IMR-90 (cell line): ENCODE data around the gene GRAMD1A. TPM values are rescaled to one million over a fixed set of nuclear protein-coding genes. Genes with fewer than 3 reads are reported as not detected.

Source experiments
- ATAC-seq: fragments of 200-7000 bp; cut with Tn5 transposase; 2 replicates; pipeline ENCODE4 v1.9.1; 2020; ENCODE audit warnings: low read depth, mild to moderate bottlenecking, moderate library complexity
- BruUV-seq: library from RNA; stranded (reverse); fragments of 400-500 nt; replicated peaks from 2 replicates; lab custom pipeline; 2021; lab: Mats Ljungman, UMichigan
- CTCF ChIA-PET: fragments of 300-600 bp; formaldehyde crosslinking; extraction: SDS; loops from one replicate; lab custom pipeline; 2021; ENCODE audit warnings: antibody characterized with exemption; lab: Yijun Ruan, JAX
- POLR2A ChIA-PET: fragments of 300-600 bp; sonication (Branson Sonifier 250); formaldehyde crosslinking; loops from one replicate; lab custom pipeline; 2022; ENCODE audit warnings: antibody characterized with exemption; ENCODE audit not compliant: unreplicated experiment; lab: Charles Lee
- DNase-seq: peaks from one replicate; pipeline ENCODE4 v3.0.0; 2013
- H2AFZ ChIP-seq: replicated peaks from 2 replicates; pipeline ENCODE3; 2013; ENCODE audit warnings: low read length, mild to moderate bottlenecking; ENCODE audit not compliant: poor library complexity
- H2AK5ac ChIP-seq: 2 replicates; pipeline ENCODE4 v1.6.1; 2013; ENCODE audit warnings: low read depth, low read length, inconsistent platforms
- H2AK9ac ChIP-seq: replicated peaks from 2 replicates; pipeline ENCODE3; 2013; ENCODE audit warnings: mild to moderate bottlenecking, low read depth, low read length, moderate library complexity; ENCODE audit not compliant: poor library complexity
- H2BK120ac ChIP-seq: 2 replicates; pipeline ENCODE4 v1.6.1; 2013; ENCODE audit warnings: low read depth, low read length, inconsistent platforms
- H2BK15ac ChIP-seq: 3 replicates; pipeline ENCODE4 v1.6.1; 2013; ENCODE audit warnings: low read depth, low read length, inconsistent platforms
- H2BK20ac ChIP-seq: 2 replicates; pipeline ENCODE4 v1.6.1; 2013; ENCODE audit warnings: low read depth, mild to moderate bottlenecking, inconsistent platforms, low read length, moderate library complexity
- H2BK5ac ChIP-seq: 2 replicates; pipeline ENCODE4 v1.6.1; 2013; ENCODE audit warnings: mild to moderate bottlenecking, low read depth, low read length, inconsistent platforms; ENCODE audit not compliant: poor library complexity, severe bottlenecking
- H3K14ac ChIP-seq: replicated peaks from 2 replicates; pipeline ENCODE4 v1.6.1; 2013; ENCODE audit warnings: low read depth, low read length, inconsistent platforms
- H3K18ac ChIP-seq: 2 replicates; pipeline ENCODE4 v1.6.1; 2013; ENCODE audit warnings: low read depth, low read length, control low read depth
- H3K23ac ChIP-seq: 2 replicates; pipeline ENCODE4 v1.6.1; 2013; ENCODE audit warnings: low read depth, low read length, inconsistent platforms
- H3K27ac ChIP-seq: 2 replicates; pipeline ENCODE4 v1.5.1; 2013; ENCODE audit warnings: mild to moderate bottlenecking, control low read depth, low read length; ENCODE audit not compliant: insufficient read depth
- H3K27me3 ChIP-seq: 2 replicates; pipeline ENCODE4 v1.6.1; 2013; ENCODE audit warnings: low read length; ENCODE audit not compliant: control insufficient read depth, insufficient read depth
- H3K36me3 ChIP-seq: 2 replicates; pipeline ENCODE4 v1.6.1; 2013; ENCODE audit warnings: low read length, mixed read lengths; ENCODE audit not compliant: control insufficient read depth, insufficient read depth
- H3K4ac ChIP-seq: 2 replicates; pipeline ENCODE4 v1.6.1; 2013; ENCODE audit warnings: low read depth, low read length, inconsistent platforms
- H3K4me1 ChIP-seq: 2 replicates; pipeline ENCODE4 v1.6.1; 2013; ENCODE audit warnings: low read length, mixed read lengths; ENCODE audit not compliant: control insufficient read depth, insufficient read depth
- H3K4me2 ChIP-seq: 2 replicates; pipeline ENCODE4 v1.6.1; 2013; ENCODE audit warnings: low read depth, mild to moderate bottlenecking, control low read depth, low read length, moderate library complexity
- H3K4me3 ChIP-seq: 2 replicates; pipeline ENCODE4 v1.5.1; 2013; ENCODE audit warnings: low read depth, mild to moderate bottlenecking, control low read depth, low read length, moderate library complexity; ENCODE audit not compliant: insufficient read depth
- H3K56ac ChIP-seq: 2 replicates; pipeline ENCODE4 v1.6.1; 2013; ENCODE audit warnings: low read length, inconsistent platforms; ENCODE audit not compliant: insufficient read depth; ENCODE audit errors: extremely low read depth
- H3K79me1 ChIP-seq, 2 experiments: 2 replicates each; pipeline ENCODE4 v1.6.1; 2013; ENCODE audit warnings: low read length in 2 of 2, inconsistent platforms in 1 of 2, low read depth in 1 of 2
- H3K9ac ChIP-seq: 2 replicates; pipeline ENCODE4 v1.6.1; 2013; ENCODE audit warnings: low read depth, low read length, control low read depth
- H3K9me1 ChIP-seq: 2 replicates; pipeline ENCODE4 v1.6.1; 2013; ENCODE audit warnings: low read length, inconsistent platforms; ENCODE audit not compliant: insufficient read depth
- H3K9me3 ChIP-seq: 2 replicates; pipeline ENCODE4 v1.6.1; 2013; ENCODE audit warnings: low read length; ENCODE audit not compliant: control insufficient read depth, insufficient read depth
- H4K20me1 ChIP-seq: 2 replicates; pipeline ENCODE4 v1.6.1; 2013; ENCODE audit warnings: low read length, inconsistent platforms; ENCODE audit not compliant: insufficient read depth
- H4K5ac ChIP-seq: 2 replicates; pipeline ENCODE4 v1.6.1; 2013; ENCODE audit warnings: mild to moderate bottlenecking, low read depth, low read length, control low read depth
- H4K8ac ChIP-seq, 2 experiments: 2 replicates each; pipeline ENCODE4 v1.6.1; 2013; ENCODE audit warnings: low read depth in 2 of 2, low read length in 2 of 2, control low read depth in 1 of 2, inconsistent platforms in 1 of 2
- H4K91ac ChIP-seq: 2 replicates; pipeline ENCODE4 v1.6.1; 2013; ENCODE audit warnings: low read depth, low read length, inconsistent platforms; ENCODE audit not compliant: insufficient read depth
- CHD1 ChIP-seq: IDR thresholded peaks from 2 replicates; pipeline ENCODE4 v1.6.1; 2012; ENCODE audit warnings: low read depth, low read length, improper control_type of control experiment
- ELK1 ChIP-seq: fragments of 150-350 bp; IDR thresholded peaks from 2 replicates; pipeline ENCODE4 v1.6.1; 2016; ENCODE audit warnings: low read depth, mild to moderate bottlenecking, low read length, moderate library complexity, borderline replicate concordance
- MAFK ChIP-seq: IDR thresholded peaks from 2 replicates; pipeline ENCODE4 v1.6.1; 2012; ENCODE audit warnings: low read depth, low read length, improper control_type of control experiment
- POLR2A ChIP-seq: IDR thresholded peaks from 2 replicates; pipeline ENCODE4 v1.6.1; 2012; ENCODE audit warnings: mild to moderate bottlenecking, low read depth, low read length
- RAD21 ChIP-seq: IDR thresholded peaks from 2 replicates; pipeline ENCODE4 v1.6.1; 2012; ENCODE audit warnings: low read length, improper control_type of control experiment
- RCOR1 ChIP-seq: IDR thresholded peaks from 2 replicates; pipeline ENCODE4 v1.6.1; 2012; ENCODE audit warnings: mild to moderate bottlenecking, low read length, improper control_type of control experiment; ENCODE audit not compliant: insufficient replicate concordance
- USF2 ChIP-seq: fragments of 150-350 bp; IDR thresholded peaks from 2 replicates; pipeline ENCODE4 v1.6.1; 2017; ENCODE audit warnings: mild to moderate bottlenecking, antibody characterized with exemption, low read length, low read depth
- WGBS, 2 experiments: methylation state at CpG; one replicate each; pipeline versions ENCODE4 v1.1.5 to v1.1.7; 2013; ENCODE audit warnings: missing lambda C conversion rate in 2 of 2; ENCODE audit not compliant: insufficient read length in 1 of 2; ENCODE audit errors: extremely low coverage in 2 of 2; 5-methylcytosine and 5-hydroxymethylcytosine counted together
- dilution Hi-C: fragments of 300-500 bp; cut with HindIII; formaldehyde crosslinking; loops from one replicate; pipeline ENCODE4 v1.14.3; 2018; ENCODE audit warnings: low sequenced_read_pairs; ENCODE audit not compliant: unreplicated experiment
- in situ Hi-C: fragments of 300-500 bp; cut with MboI; formaldehyde crosslinking; loops from 3 replicates; pipeline ENCODE4 v1.14.3; 2019; ENCODE audit warnings: low sequenced_read_pairs, inconsistent platforms, mixed read lengths
- intact Hi-C: fragments of 100-400 bp; cut with micrococcal nuclease; formaldehyde crosslinking; loops from 2 replicates; pipeline ENCODE4 v1.10.0; 2022
- polyA plus RNA-seq, 3 experiments: library from polyadenylated mRNA; depleted of rRNA; stranded (reverse); fragments of >200 nt; gene quantifications; 2 replicates each; pipeline ENCODE4 v1.2.3, GENCODE V29; 2012; ENCODE audit warnings: low replicate concordance in 1 of 3
- total RNA-seq: library from RNA; depleted of rRNA; stranded (reverse); fragments of >200 nt; gene quantifications from 2 replicates; pipeline ENCODE4 v1.2.3, GENCODE V29; 2012

GRAMD1A gene
- total and polyA plus RNA-seq, 2 of the 4 experiments (the other 2 are of a cell fraction) = 11.1 to 63.0 TPM

DNA sequence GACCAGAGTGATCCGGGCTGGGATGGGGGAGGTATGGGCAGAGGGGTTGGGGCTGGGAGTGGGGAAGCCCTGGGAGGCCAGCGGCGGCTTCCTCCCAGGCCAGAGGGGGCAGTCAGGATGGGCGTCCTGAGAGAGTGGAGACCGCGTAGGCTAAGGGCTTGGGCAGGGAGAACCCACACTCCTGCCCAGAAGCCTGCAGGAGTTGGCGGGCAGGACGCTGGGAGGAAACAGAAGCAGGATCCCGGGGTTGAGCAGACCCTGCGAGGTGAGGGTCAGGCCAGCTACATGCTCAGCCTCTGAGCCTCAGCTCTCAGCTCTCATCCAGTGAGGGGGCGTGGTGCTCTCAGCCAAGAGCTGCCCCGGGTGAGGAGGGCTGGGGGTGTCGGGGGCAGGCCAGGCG, 22.3 kb downstream of the GRAMD1A start:
- Histone ChIP-seq H3K4me2 (no peak overlapping the region), H4K5ac (no peak overlapping the region), H2AK5ac (no peak overlapping the region), H2BK20ac (no peak overlapping the region), H3K79me1 (no peaks in the 10 kb centered on the region; a peak in 1 of 4 replicates), H3K56ac (no peak overlapping the region), H4K8ac (no peak overlapping the region), H2AK9ac (no peak overlapping the region), H3K9me3 (no peaks in the 10 kb centered on the region), H3K14ac (no peak overlapping the region), H3K9ac (no peak overlapping the region), H3K23ac (no peak overlapping the region), H3K36me3 (peaks cover 83% of the 10 kb centered on the region), H3K27ac (no peak overlapping the region), H2BK15ac (no peak overlapping the region), H2AFZ (no peak overlapping the region), H3K27me3 (no peaks in the 10 kb centered on the region), H3K18ac (no peak overlapping the region), H2BK5ac (no peak overlapping the region), H4K91ac (no peak overlapping the region), H3K4me3 (no peak overlapping the region), H3K4ac (no peak overlapping the region), H3K4me1 (no peaks in the 10 kb centered on the region), H4K20me1 (no peaks in the 10 kb centered on the region), H2BK120ac (no peak overlapping the region), H3K9me1 (no peaks in the 10 kb centered on the region)
- DNase-seq (no peak), ATAC-seq (no peak)
- CTCF ChIA-PET = no interaction called here
- TF ChIP-seq ELK1 (no peak), RCOR1 (no peak), USF2 (no peak), MAFK (no peak), POLR2A (no peak), CHD1 (no peak), RAD21 (no peak)
- in situ Hi-C loops (no loop called here), intact Hi-C loops (no loop called here), dilution Hi-C loops (no loop called here)
- no TSS peak for BruUV-seq
- 90% methylated on average over 2 of the region's 14 CpGs; no CpG with 5 or more reads in 1 of the 2 experiments for WGBS, 2 experiments
- POLR2A ChIA-PET = no interaction called here
